IPS-15b (cell line): ENCODE results near the gene MLF2.
"Not testable (repeated sequence)": the region's sequence is repeated elsewhere in the genome, so short reads cannot be mapped to it uniquely, and the experiment has no call there.

Experiments used
- H3K27me3 ChIP-seq: one replicate; pipeline ENCODE4 v1.6.1; 2013; ENCODE audit warnings: low read length; ENCODE audit not compliant: control insufficient read depth, insufficient read depth
- H3K36me3 ChIP-seq: one replicate; pipeline ENCODE4 v1.6.1; 2013; ENCODE audit warnings: low read length; ENCODE audit not compliant: control insufficient read depth, insufficient read depth
- H3K4me1 ChIP-seq: one replicate; pipeline ENCODE4 v1.6.1; 2013; ENCODE audit warnings: mild to moderate bottlenecking, low read length; ENCODE audit not compliant: control insufficient read depth, insufficient read depth
- H3K4me3 ChIP-seq: one replicate; pipeline ENCODE4 v1.5.1; 2013; ENCODE audit warnings: low read depth, low read length
- H3K9ac ChIP-seq: one replicate; pipeline ENCODE4 v1.6.1; 2013; ENCODE audit warnings: low read depth, mild to moderate bottlenecking, low read length
- H3K9me3 ChIP-seq: one replicate; pipeline ENCODE4 v1.6.1; 2013; ENCODE audit warnings: mild to moderate bottlenecking, low read length; ENCODE audit not compliant: control insufficient read depth, insufficient read depth

Gene MLF2

GRCh38 chr12:6742080-6742479, 10.9 kb downstream of the MLF2 start:
- not testable (repeated sequence) for H3K4me1 ChIP-seq, H3K9ac ChIP-seq, H3K9me3 ChIP-seq, H3K36me3 ChIP-seq, H3K4me3 ChIP-seq, H3K27me3 ChIP-seq

DNA sequence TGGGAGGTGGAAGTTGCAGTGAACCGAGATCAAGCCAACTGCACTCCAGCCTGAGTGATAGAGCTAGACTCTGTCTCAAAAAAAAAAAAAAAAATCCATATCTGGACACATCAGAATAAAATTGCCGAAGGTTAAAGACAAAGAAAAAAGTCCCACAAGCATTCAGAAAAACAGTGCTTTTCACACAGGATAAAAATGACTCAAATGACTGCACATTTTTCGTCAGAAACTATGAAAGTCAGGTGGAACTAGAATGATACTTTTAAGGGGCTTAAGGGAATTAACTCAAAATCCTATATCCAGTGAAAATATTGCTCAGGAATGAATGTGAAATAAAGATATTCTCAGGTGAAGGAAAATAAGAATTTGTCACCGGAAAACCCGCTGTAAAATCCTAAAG, 16.2 kb downstream of the MLF2 start:
- Histone ChIP-seq H3K9ac (no peak overlapping the region), H3K9me3 (no peaks in the 10 kb centered on the region), H3K4me1 (no peaks in the 10 kb centered on the region), H3K36me3 (peaks cover 6% of the 10 kb centered on the region), H3K27me3 (no peaks in the 10 kb centered on the region), H3K4me3 (no peak overlapping the region)

DNA sequence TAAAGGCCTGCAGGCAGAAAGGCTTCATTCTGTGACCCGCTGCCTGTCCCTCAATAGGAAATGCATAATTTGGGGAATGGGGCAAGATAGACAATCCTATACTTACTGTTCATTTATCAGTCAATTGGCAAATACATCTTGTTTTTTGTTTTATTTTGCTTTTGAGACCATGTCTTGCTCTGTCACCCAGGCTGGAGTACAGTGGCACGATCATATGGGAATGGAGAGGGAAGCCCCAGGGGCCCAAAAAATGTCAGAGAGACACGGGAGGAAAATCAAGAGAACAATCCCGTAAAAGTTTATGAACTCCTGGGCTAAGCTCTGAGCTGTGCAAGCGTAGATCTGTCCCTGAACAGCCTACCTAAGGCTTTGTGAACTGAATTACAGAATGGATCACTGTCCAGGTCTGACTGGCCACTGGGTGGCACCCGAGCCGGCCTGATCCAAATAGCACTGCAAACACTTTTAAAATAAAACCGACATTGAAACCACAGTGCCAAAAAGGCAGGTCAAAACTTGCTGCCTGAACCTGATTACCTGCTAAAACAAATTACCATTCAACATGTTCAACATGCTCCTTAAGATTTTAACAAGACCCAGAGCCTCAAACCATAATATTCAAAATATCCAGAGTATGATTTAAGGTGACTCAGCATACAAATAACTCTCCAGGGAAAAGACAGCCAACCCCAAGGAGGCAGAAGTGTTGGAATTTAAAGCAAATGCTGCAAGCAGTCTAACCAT, 17.3 kb downstream of the MLF2 start:
- no peaks in the 10 kb centered on the region for H3K4me1 ChIP-seq
- H3K27me3 ChIP-seq: no peaks in the 10 kb centered on the region
- peak overlapping the region; percentile 37 for H3K9ac ChIP-seq
- H3K9me3 ChIP-seq: no peaks in the 10 kb centered on the region
- H3K36me3 ChIP-seq: peaks cover 14% of the 10 kb centered on the region
- no peak overlapping the region for H3K4me3 ChIP-seq

GRCh38 chr12:6734506-6735387, 18.2 kb downstream of the MLF2 start:
- peaks cover 17% of the 10 kb centered on the region for H3K36me3 ChIP-seq
- H3K4me3 ChIP-seq: no peak overlapping the region
- no peaks in the 10 kb centered on the region for H3K9me3 ChIP-seq
- H3K4me1 ChIP-seq: no peaks in the 10 kb centered on the region
- H3K9ac ChIP-seq: no peak overlapping the region
- H3K27me3 ChIP-seq: no peaks in the 10 kb centered on the region

DNA sequence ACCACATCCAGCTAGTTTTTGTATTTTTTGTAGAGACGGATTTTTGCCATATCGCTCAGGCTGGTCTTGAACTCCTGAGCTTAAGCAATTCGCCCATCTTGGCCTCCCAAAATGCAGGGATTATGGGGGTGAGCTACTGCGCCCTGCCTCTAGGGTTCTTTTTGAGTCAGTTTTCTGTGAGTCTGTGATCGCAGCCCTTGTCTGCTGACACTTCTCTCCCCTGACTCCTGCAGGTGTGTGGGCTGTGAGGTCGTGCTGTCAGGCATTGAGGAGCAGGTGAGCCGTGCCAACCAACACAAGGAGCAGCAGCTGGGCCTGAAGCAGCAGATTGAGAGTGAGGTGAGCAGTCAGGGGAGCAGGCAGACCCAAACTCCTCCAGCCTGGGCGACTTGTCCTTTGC, 22.8 kb downstream of the MLF2 start:
- H3K4me1 ChIP-seq: no peaks in the 10 kb centered on the region
- no peak overlapping the region for H3K9ac ChIP-seq
- no peak overlapping the region for H3K4me3 ChIP-seq
- no peaks in the 10 kb centered on the region for H3K27me3 ChIP-seq
- H3K9me3 ChIP-seq: no peaks in the 10 kb centered on the region
- peaks cover 29% of the 10 kb centered on the region for H3K36me3 ChIP-seq

DNA sequence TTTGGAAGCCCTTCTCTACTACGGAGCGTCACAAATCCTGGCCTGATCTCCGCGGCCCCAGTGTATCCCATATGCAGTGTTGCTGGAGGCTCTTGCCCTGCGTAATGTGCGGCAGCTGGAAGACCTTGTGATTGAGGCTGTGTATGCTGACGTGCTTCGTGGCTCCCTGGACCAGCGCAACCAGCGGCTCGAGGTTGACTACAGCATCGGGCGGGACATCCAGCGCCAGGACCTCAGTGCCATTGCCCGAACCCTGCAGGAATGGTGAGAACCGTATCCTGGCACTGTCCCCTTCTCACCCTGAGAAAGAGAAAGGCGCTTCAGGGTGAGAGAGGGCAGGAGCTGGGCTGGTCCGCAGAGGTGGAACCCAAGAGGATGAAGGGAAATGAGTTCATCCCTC, 23.8 kb downstream of the MLF2 start:
- Histone ChIP-seq H3K9me3 (no peaks in the 10 kb centered on the region), H3K4me1 (peaks cover 3% of the 10 kb centered on the region), H3K36me3 (peaks cover 26% of the 10 kb centered on the region)

GRCh38 chr12:6725350-6725749, 27.6 kb downstream of the MLF2 start:
- H3K9me3 ChIP-seq: no peaks in the 10 kb centered on the region
- no peak overlapping the region for H3K4me3 ChIP-seq
- no peak overlapping the region for H3K9ac ChIP-seq
- no peaks in the 10 kb centered on the region for H3K27me3 ChIP-seq
- H3K4me1 ChIP-seq: peaks cover 3% of the 10 kb centered on the region
- H3K36me3 ChIP-seq: peaks cover 15% of the 10 kb centered on the region

More for the DNA sequence above, 23.8 kb downstream of the MLF2 start:
- Histone ChIP-seq H3K4me3 (no peak overlapping the region), H3K9ac (no peak overlapping the region), H3K27me3 (no peaks in the 10 kb centered on the region)

- peaks cover 9% of the 10 kb centered on the region for H3K36me3 ChIP-seq
- no peaks in the 10 kb centered on the region for H3K27me3 ChIP-seq
- peak overlapping the region; percentile 91 for H3K9ac ChIP-seq
- H3K4me3 ChIP-seq: peak overlapping the region; percentile 90
- H3K4me1 ChIP-seq: peaks cover 3% of the 10 kb centered on the region
- H3K9me3 ChIP-seq: no peaks in the 10 kb centered on the region
These were observed 28.5 kb downstream of the MLF2 start for GRCh38 chr12:6724409-6724797.

DNA sequence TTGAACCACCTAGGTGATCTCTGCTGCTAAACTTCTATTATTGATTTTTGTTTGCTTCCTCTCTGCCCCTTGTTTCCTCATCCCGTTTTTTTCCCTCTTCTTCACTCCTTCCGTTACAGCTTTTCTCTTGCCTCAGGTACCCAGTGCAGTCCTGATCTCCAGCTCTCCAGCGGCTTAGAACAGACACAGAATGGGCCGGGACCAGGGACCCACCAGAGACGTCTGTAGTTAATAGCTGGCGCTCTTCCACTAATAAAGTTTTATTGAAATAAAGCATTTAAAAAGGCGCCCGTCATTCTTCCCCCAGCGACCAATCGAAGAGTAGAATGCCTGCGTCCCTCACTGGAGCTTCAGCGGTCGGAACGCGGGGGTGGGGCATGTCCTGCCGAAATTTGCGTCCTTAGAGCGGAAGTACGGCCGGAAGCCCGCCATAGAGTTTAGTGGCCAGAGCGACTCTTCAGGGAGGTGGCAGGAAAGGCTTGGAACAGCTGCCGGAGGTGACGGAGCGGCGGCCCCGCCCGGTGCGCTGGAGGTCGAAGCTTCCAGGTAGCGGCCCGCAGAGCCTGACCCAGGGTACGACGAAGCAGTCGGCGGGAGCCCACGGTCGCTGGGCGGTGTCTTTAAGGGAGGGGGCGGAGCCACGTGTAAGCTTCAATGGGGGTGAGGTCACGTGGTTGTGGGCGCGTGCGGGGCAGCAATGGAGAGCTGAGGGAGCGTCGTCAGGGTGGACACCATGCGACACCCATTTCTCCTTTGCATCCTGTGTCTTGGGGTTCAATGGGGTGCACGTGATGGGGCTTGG, 29.1 kb downstream of the MLF2 start, which contains the start of gene COPS7A:
Gene COPS7A (plus strand): TSS at position 440 of the 802 bp plus-strand sequence. CDS start 611 bp downstream, outside the sequence.
- Histone ChIP-seq H3K36me3 (peaks cover 3% of the 10 kb centered on the region), H3K9ac (peak within 1 kb of the TSS; percentile 91), H3K9me3 (no peaks in the 10 kb centered on the region), H3K4me3 (peak within 1 kb of the TSS; percentile 90), H3K27me3 (no peaks in the 10 kb centered on the region), H3K4me1 (peaks cover 3% of the 10 kb centered on the region)

DNA sequence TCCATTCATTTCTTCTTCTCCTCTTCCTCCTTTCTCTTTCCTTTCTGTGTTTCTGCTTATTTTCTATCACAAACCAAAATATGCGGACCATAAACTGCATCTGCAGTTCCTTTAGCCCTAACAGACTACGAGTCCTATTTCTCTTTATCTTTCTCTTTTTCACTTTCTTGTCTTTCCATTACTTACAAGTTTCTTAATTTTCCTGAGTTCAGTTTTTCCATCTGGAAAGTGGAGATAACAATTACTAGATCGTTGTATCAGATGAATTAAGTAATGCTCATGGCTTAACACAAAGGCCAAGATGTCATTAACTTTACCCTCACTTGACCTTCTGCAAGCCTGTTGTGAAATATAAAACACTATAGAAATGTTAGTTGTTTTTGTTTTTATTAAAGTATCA, 30.1 kb downstream of the MLF2 start:
- Histone ChIP-seq H3K36me3 (no peaks in the 10 kb centered on the region), H3K27me3 (no peaks in the 10 kb centered on the region), H3K9ac (no peak overlapping the region), H3K4me3 (peak overlapping the region; percentile 90), H3K9me3 (no peaks in the 10 kb centered on the region), H3K4me1 (peaks cover 3% of the 10 kb centered on the region)

DNA sequence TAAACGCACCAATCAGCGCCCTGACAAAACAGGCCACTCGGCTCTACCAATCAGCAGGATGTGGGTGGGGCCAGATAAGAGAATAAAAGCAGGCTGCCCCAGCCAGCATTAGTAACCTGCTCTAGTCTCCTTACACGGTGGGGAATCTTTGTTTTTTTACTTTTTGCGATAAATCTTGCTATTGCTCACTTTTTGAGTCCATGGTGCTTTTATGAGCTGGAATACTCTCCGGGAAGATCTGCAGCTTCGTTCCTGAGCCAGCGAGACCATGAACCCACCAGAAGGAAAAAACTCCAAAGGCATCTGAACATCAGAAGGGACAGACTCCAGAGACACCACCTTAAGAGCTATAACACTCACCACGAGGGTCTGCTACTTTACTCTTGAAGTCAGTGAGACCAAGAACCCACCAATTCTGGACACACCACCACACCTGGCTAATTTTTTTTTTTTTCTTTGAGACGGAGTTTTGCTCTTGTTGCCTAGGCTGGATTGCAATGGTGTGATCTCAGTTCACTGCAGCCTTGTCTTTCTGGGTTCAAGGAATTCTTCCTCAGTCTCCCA, 36.0 kb downstream of the MLF2 start:
- Histone ChIP-seq H3K9ac (no peak overlapping the region), H3K27me3 (no peaks in the 10 kb centered on the region), H3K9me3 (no peaks in the 10 kb centered on the region), H3K4me1 (no peaks in the 10 kb centered on the region), H3K36me3 (no peaks in the 10 kb centered on the region), H3K4me3 (no peak overlapping the region)
